Activated CD8-positive, alpha-beta memory T cell treated with anti-CD3 and anti-CD28 coated beads for 36 hours (primary cell): ENCODE results near the gene RIN3. TPM values are rescaled to one million over a fixed set of nuclear protein-coding genes. Genes with fewer than 3 reads are reported as not detected.

ENCODE experiments used
- CTCF ChIA-PET: fragments of 350-600 bp; sonication (Branson Sonifier 250); formaldehyde crosslinking; loops from one replicate; lab custom pipeline; 2021; ENCODE audit warnings: antibody characterized with exemption; lab: Charles Lee
- POLR2A ChIA-PET: fragments of 350-600 bp; sonication (Branson Sonifier 250); formaldehyde crosslinking; loops from one replicate; lab custom pipeline; 2021; ENCODE audit warnings: antibody characterized with exemption; lab: Charles Lee
- total RNA-seq, 2 experiments: library from RNA; stranded (reverse); gene quantifications; one replicate each; pipeline ENCODE4 v1.2.3, GENCODE V29; 2021

RIN3 gene
- total RNA-seq, 2 experiments from 2014 or later, result 61.1 to 62.2 TPM

DNA sequence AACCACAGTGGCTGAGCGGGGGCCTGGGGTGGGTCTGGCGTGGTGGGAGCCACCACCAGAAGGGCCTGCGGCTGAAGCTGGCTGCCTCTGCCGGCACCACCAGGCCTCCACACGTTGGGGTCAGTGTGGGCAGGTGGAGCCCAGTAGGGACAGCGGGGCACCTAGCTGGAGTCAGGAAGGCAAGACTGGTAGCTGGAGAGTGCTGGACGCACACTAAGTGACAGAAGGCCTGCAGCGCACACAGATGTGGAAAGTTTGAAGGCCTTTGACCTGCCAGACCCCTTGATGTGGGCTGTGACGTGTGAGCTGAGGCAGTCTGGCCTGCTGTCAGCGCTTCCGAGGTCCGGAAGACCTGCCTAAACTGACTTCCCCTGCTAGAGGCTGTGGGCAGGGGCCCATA is 26.3 kb downstream of the RIN3 start:
- CTCF ChIA-PET, result no interaction called here
- POLR2A ChIA-PET, result no interaction called here

DNA sequence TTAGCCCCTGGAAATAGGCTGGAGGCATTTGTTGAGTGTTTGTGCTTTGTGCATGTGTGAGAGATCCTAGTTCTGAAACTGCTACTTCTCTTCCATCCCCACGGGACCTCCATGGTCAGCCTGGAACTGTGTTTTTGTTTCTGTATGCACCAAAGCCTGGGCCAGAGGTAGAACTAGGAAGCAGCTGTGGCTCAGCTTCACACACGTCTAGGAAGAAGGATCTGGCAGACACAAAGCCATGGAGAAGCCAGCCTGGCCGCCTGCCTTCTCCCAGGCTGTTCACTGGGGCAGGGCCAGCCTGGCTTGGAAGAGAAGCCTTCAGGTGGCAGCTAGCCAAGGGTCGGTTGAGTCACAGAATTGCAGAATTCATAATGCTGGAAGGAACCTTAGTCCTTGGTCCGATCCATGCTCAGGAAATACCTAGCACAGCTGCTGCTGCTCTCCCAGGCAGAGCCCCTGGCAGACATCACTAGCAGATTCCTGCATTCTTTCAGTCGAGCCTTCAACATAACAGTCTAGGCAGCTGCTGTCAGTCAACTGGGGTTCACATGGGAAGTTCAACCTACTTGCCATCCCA is 27.0 kb downstream of the RIN3 start:
- CTCF ChIA-PET, result no interaction called here
- POLR2A ChIA-PET, result no interaction called here

DNA sequence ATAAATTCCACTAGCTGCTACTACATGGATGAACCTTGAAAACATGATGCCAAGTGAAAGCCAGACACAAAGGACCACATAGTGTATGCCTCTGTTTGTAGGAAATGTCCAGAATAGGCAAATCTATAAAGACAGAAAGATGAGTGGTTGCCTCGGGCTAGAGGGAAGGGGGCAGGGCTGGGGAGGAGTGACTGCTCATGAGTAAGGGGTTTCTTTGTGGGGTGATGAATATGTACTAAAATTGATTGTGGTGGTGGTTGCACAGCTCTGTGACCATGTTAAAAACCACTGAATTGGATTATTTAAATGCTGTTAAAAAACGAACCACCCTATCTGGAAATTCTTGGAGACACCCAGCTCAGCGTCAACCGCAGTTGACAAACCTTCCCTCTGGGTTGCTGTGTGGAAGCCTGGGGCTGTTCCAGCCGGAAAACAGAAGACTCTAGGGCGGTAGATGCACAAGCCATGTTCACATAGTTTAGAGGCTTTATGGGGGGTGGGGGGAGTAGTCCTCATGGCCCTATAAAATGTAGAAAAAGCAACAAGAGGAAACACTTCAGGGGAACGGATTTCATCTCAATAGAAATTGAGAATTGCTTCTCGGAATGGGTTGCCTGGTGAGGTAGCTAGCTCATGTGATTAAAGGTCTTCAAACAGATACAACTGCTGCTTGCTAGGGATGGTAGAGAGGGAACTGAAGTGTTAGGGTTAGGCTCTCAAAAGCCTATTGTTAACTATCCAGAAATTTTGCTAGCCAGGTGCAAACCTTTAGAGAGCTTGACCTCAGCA is 29.4 kb downstream of the RIN3 start:
- POLR2A ChIA-PET, result interaction anchor here (0.7 kb wide), 1 partner anchor 25 kb away, joined by 8 read pairs; no protein-coding TSS in a partner anchor

DNA sequence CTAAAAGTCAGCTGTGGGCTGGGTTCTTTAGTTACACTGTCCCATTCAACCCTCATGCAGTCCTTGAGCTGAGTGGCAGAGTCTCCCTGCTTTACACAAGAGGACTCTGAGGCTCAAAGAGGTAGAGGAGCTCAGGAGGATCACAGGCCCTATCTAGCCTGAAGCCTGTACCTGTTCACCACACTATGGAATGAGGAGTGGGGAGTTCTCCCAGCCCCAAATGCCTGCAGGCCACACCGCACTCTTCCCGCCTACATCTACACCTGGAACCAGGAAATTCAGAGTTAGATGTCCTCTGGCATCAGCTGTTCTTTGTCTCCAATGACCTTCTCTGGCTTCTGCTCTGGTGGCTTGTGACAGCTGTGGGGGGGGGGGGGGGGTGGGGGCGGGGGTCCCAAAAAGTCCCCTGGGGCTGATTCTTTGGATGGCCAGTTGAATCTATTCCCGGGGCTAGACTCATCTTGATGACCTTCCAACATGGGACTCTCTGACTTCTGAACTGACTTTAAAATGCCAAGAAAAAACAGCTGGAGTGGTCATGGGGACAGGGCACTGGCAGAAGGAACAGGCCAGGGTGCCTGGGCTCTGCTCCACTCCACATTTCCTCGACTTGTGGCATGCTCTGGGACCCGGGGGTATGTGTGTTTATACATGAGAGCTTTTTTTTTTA is 30.6 kb downstream of the RIN3 start:
- ChIA-PET POLR2A (interaction anchor here (0.5 kb wide), 1 partner anchor 8 kb away, joined by 9 read pairs; no protein-coding TSS in a partner anchor), CTCF (no interaction called here)

More for the DNA sequence above, 29.4 kb downstream of the RIN3 start:
- CTCF ChIA-PET, result no interaction called here

DNA sequence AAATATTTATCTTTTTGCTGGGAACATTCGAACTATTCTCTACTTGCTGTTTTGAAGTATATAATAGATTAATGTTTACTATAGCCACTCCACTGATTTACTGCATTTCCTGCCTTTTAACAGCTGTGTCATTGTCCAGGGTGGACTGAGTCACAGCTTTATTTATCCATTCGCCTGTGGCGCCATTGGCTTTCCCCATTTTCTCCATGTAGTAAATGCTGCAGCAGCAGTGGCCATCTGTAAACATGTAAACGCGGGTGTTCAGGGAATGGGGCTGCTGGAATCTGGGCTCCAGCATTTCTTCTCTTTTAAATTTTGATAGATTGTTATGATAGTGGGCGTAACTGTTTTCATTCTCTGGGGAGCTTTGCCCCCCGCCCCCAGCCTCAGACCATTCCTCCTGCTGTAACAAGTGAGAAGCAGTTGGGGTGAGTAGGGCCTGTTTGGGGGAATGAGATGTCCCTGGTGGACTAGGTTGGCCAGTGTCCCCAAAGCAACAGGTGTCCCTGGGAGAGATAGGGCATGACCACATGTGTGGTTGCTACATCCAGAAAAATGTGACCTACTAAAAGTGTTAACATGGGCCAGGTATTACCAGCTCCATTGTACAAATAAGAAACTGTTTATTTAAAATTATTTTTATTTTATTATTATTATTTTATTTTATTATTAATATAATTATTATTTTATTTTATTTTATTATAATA is 32.9 kb downstream of the RIN3 start:
- CTCF ChIA-PET, result no interaction called here
- POLR2A ChIA-PET, result no interaction called here

DNA sequence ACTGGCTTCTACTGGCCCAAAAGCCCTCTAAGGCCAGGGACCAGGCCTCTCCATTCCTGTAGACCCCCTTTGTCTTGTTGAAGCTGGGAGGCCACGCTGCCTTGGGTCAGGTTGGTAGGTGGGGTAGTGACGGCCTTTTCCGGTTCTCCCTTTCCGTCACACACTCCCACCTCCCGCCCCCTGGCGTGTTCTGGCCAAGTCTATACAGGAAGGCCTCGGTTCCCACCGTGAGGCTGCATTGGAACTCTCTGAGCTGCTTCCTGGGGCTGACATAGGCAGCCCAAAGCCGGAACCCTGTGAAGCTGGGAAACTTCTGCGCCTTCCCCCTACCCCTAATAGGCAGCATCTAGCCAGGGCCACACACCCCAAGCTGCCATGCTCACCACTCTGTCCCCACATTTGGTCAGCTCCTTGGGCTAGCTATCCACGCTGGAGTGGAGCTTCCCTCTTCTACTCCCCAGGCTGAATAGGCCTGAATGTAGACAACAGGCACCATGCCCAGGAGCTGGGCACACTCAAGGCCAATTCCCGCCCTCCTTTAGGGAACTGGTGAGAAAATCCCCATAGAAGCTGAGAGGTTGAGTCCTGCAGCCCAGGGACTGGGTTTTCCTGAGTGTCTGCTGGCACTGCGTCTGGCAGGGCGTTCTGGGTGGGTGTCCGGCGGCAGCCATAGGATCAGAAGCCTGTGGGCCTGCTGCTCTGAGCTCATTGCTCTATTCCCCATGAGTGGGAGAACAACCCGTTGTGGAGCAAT is 35.7 kb downstream of the RIN3 start:
- ChIA-PET CTCF (interaction anchor here (0.9 to 1.2 kb wide), 2 partner anchors 18 to 54 kb away, joined by 3 to 4 read pairs; no protein-coding TSS in a partner anchor), POLR2A (interaction anchor here (0.7 kb wide), 1 partner anchor 37 kb away, joined by 3 read pairs; no protein-coding TSS in a partner anchor)

DNA sequence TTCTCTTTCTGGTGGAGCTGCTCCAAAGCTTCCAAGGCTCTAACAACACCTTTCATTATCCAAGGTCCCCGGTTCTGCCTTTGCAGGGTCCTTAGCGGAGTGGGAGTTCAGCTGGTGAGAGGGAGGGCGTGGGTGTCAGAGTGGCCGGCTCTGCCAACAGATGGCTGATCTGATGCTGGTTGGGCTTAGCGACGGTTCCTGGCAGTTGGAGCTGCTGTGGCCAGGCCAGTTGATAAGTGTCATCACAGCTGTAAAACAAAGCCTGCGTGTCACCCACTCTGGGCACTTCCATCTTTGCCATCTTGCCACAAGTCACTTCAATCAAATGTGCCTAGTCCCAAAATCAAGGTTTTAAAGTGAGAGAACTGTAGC is 36.3 kb downstream of the RIN3 start:
- CTCF ChIA-PET, result interaction anchor here (0.6 kb wide), 1 partner anchor 217 kb away, joined by 3 read pairs; no protein-coding TSS in a partner anchor
- POLR2A ChIA-PET, result interaction anchor here (0.7 kb wide), 1 partner anchor 36 kb away, joined by 3 read pairs; no protein-coding TSS in a partner anchor

DNA sequence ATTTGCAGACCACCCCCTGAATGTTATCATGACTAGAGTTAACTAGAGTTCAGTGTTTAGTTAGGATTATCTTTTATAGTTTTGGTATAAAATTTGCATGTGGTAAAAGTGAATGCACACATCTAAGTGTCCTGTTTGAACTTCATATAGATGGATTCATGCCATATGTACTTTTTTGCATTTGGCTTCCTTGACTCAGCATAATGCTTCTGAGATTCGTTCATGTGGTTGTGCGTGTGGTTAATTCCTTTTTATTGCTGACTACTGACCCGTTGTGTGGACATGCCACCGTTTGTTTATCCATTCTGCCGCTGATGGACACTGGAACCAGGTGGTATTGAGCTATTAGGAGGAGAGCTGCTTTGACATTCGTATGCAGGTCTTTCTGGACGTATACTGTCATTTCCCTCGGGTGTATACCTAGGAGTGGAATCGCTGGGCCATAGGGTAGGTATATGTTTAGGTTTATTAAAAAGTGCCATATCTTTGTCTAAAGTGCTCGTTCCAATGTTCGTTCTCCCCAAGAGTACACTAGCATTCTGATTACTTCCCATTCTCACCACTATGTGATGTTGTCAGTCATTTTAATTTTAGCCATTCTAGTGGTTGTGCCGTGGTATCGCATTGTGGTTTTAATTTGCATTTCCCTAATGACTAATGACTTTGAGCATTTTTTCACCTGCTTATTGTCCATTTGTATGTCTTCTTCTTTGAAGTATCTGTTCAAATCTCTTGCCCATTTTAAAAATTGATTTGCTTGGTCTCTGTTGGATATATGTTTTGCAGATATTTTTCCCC is 37.7 kb downstream of the RIN3 start:
- ChIA-PET POLR2A (no interaction called here), CTCF (no interaction called here)

DNA sequence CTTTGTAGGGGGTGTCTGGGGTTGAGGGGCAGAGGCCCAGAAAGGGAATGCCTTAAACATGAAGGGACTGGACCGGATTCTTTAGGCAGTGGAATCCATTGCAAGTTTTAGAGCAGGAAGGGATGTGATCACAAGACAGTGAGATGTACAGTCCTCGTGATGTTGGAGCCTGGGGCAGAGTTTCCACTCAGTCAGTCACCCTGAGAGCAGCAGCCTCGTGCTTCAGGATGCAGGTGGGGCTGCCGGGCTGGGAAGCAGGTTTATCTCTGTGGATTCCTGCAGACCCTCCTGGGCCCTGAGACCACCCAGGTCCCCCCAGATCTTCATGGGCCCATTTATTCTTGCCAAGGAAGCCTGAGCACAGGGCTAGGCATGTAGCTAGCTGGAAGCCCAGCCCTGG is 38.5 kb downstream of the RIN3 start:
- POLR2A ChIA-PET, result no interaction called here
- CTCF ChIA-PET, result no interaction called here

DNA sequence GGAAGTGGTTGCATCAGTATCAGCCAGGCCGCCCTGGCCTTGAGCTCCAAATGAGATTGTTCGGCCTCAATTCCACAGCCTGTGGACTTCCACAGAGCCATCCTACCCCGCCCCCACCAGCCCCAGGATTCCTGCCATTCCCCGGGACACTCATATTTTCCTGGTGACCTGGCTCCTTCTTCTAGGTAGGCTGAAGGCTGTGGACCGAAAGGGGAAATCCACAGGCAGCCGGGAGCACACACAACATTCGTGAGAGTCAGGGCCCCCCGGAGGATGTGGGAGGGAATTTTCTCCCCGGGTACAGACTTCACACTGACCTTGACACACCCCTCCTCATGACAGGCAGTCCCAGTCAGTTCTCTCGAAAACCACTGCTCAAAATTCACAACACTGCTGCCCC is 39.9 kb downstream of the RIN3 start:
- ChIA-PET CTCF (no interaction called here), POLR2A (no interaction called here)

DNA sequence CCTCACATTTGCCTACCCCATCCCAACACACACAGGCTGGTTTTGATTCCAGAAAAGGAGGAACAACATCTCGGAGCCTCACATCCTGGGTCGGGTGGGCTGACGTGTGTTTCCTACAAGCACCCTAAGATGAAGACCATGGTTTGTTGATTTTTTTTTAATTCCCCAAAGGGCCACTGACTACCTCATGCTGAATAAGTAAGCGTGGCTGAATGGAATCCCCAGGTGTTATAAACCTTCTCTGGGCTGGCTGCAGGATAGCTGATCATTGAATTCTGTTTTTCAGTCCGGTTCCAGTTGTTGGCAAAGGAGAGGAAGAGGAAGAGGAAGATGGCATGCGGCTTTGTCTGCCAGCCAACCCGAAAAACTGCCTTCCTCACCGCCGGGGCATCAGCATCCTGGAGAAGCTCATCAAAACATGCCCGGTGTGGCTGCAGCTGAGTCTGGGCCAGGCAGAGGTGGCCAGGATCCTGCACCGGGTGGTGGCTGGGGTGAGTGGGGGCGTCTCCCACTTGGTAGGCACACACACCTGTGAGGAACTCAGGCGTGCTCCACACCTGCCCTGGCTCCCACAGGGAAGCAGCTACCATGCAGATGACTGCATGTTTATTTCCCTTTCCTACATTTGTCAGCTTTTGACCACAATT is 42.0 kb downstream of the RIN3 start:
- POLR2A ChIA-PET, result no interaction called here
- CTCF ChIA-PET, result interaction anchor here (1.3 kb wide), 1 partner anchor 10 kb away, joined by 3 read pairs; no protein-coding TSS in a partner anchor

DNA sequence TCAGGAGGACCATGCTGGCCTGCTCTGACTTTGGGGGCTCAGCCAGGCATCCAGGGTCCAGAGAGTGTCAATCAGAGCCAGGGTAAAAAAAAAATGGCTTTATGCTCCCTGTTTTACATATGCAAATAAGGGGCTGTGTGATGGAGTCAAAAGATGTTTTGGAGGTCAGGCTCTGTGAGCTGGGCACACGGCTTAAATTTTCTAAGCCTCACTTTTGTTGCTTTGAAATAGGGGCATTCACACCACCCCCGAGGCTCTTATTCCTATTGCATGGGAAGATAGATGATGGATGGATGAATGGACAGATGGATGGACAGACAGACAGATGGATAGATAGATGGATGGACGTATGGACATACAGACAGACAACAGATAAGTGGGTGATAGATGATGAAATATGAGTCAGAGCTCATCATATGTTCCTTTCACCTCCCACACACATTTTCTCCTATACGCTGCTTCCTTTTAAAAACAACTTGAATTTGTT is 42.7 kb downstream of the RIN3 start:
- CTCF ChIA-PET, result interaction anchor here (1.3 kb wide), 1 partner anchor 9 kb away, joined by 3 read pairs; no protein-coding TSS in a partner anchor

DNA sequence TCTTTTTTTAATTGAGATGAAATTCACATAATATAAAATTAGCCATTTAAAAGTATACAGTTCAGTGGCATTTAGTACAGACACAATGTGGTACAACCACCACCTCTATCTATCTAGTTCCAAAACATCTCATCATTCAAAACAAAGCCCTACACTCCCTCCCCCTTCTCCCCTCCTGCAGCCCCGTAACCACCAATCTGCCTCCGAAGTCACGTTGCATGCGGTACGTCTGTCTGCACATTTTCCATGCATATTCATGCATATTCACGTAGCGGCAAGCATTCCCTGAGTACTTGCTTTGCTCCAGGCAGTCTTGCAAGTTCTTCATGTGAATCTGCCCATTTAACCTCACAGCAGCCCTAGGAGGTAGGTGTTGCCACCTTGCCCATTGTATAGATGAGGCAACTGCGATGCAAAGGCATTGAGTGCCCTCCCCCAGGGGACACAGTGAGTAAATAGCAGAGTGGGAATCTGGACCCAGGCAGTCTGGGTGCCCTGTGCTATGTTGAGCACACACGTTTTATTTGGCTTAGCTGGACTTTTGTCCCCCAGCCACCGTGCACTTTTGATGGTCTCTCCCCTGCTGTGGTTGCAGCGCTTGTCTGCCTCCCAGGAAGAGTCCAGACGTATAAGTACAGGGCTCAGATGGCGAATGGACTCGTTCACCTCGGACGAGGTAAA is 43.4 kb downstream of the RIN3 start:
- POLR2A ChIA-PET, result interaction anchor here (0.5 kb wide), 1 partner anchor 58 kb away, joined by 3 read pairs; no protein-coding TSS in a partner anchor
- CTCF ChIA-PET, result interaction anchor here (1.3 kb wide), 1 partner anchor 8 kb away, joined by 3 read pairs; no protein-coding TSS in a partner anchor

More for the DNA sequence above, 42.7 kb downstream of the RIN3 start:
- POLR2A ChIA-PET, result no interaction called here

DNA sequence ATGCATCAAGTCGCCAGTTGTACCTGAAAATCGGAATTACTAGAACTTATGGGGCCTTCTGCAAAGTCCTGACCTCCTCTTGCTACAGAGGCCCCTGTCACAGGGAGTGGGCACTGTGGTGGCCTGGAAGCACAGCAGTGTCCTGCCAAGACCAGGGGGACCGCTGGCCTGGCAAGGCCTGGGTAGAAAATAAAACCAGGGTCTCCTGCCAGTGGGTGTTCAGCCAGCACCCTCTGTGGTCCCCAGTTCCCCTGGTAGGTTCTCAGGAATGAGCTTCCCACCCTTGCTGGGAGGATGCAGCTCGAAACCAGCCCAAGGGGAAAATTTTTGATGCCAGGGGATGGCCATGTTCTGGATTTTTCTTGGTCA is 43.9 kb downstream of the RIN3 start:
- POLR2A ChIA-PET, result no interaction called here

DNA sequence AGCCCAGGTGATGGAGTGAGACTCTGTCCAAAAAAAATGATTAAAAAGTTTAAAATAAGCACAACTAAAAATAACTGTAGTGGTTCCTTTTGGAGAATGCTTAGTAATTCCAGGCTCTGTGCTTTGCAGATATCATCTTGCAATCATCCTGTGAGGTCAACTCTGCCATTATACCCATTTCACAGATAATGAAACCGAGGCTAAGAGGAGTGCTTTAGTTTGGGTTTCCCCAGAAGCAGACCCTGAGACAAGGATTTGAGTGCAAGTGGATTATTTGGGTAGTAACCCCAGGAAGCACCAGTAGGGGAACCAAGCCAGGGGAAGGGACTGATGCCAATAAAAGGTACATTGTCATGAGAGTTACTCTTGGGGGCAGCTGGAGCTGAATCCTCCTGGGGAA is 44.7 kb downstream of the RIN3 start:
- ChIA-PET CTCF (interaction anchor here (0.7 kb wide), 1 partner anchor 625 kb away, joined by 3 read pairs; no protein-coding TSS in a partner anchor), POLR2A (no interaction called here)

More for the DNA sequence above, 43.9 kb downstream of the RIN3 start:
- CTCF ChIA-PET, result no interaction called here

DNA sequence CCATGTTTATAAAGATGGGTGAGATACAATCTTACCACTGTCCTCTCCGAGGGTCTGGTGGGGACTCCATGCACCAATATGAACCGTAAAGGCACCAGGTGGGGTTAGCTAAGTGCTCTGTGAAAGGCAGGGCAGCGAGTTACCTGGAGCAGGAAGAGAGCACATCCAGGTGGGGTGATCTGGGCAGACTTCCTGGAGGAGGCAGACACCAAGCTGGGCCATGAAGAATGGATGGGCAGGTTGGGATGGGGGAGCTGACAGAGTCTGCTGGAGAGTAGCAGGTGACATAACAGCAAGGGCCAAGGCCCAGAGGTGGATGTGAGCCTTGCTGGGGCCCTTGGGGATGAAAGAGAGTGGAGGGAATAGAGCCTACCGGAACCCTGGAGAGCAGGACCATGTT is 45.9 kb downstream of the RIN3 start:
- POLR2A ChIA-PET, result no interaction called here

More for the DNA sequence above, 45.9 kb downstream of the RIN3 start:
- CTCF ChIA-PET, result no interaction called here
